Spleen (tissue), 11 donors: Measurements from ENCODE around the gene CCDC89. TPM values are rescaled to one million over a fixed set of nuclear protein-coding genes. Genes with fewer than 3 reads are reported as not detected.

Source experiments
- DNase-seq: peaks from one replicate; pipeline ENCODE4 v3.0.0-alpha.2; 2020
- H3K27ac ChIP-seq, 8 donors: fragments of 200-600 bp; sonication (generic) in 7 of 8; 1 replicate in 4 of 8; 2 replicates in 4 of 8; pipeline versions ENCODE4 v1.5.0 to v1.8.0; 2016 to 2021; ENCODE audit warnings: inconsistent platforms in 4 of 8, mild to moderate bottlenecking in 4 of 8, moderate library complexity in 1 of 8
- H3K27me3 ChIP-seq, 7 donors: fragments of 200-600 bp; sonication (generic) in 6 of 7; replicated peaks in 1 of 7; 1 replicate in 4 of 7; 2 replicates in 3 of 7; pipeline versions ENCODE4 v1.5.0 to v1.8.0; 2016 to 2021; ENCODE audit warnings: inconsistent platforms in 3 of 7, mild to moderate bottlenecking in 1 of 7
- H3K36me3 ChIP-seq, 6 donors: fragments of 200-600 bp; sonication (generic) in 5 of 6; 1 replicate in 4 of 6; 2 replicates in 2 of 6; pipeline versions ENCODE4 v1.5.0 to v1.8.0; 2016 to 2021; ENCODE audit warnings: inconsistent platforms in 2 of 6
- H3K4me1 ChIP-seq, 6 donors: fragments of 200-600 bp; sonication (generic) in 5 of 6; 1 replicate in 3 of 6; 2 replicates in 3 of 6; pipeline versions ENCODE4 v1.5.0 to v1.8.0; 2016 to 2021; ENCODE audit warnings: inconsistent platforms in 3 of 6
- H3K4me3 ChIP-seq, 8 donors: fragments of 200-600 bp; sonication (generic) in 7 of 8; 1 replicate in 4 of 8; 2 replicates in 4 of 8; pipeline versions ENCODE4 v1.5.0 to v1.8.0; 2016 to 2021; ENCODE audit warnings: inconsistent platforms in 4 of 8, mild to moderate bottlenecking in 4 of 8, moderate library complexity in 2 of 8
- H3K9me3 ChIP-seq, 8 donors: fragments of 200-600 bp; sonication (generic) in 7 of 8; 1 replicate in 4 of 8; 2 replicates in 4 of 8; pipeline versions ENCODE4 v1.5.0 to v1.8.0; 2016 to 2021; ENCODE audit warnings: inconsistent platforms in 4 of 8
- CTCF ChIP-seq, 11 experiments: fragments of 200-600 bp in 7 of 11; fragments of 450-650 bp in 4 of 11; sonication (generic) in 4 of 11; IDR thresholded peaks in 8 of 11; conservative IDR thresholded peaks in 3 of 11; 1 replicate in 7 of 11; 2 replicates in 4 of 11; pipeline versions ENCODE4 v1.4.0 to v1.8.0; 2016 to 2021; ENCODE audit warnings: antibody characterized with exemption in 11 of 11, inconsistent platforms in 4 of 11, mild to moderate bottlenecking in 1 of 11
- POLR2A ChIP-seq, 3 donors: fragments of 450-650 bp; IDR thresholded peaks; one replicate each; pipeline ENCODE4 v1.5.1; 2017; ENCODE audit warnings: antibody characterized with exemption in 3 of 3, mild to moderate bottlenecking in 1 of 3
- POLR2AphosphoS5 ChIP-seq, 3 donors: sonication (generic); formaldehyde crosslinking; IDR thresholded peaks; one replicate each; pipeline ENCODE4 v1.5.1; 2017; ENCODE audit warnings: antibody characterized with exemption in 3 of 3
- WGBS, 5 donors: extraction: QIAGEN DNeasy Blood & Tissue Kit in 3 of 5; methylation state at CpG; one replicate each; pipeline versions ENCODE4 v1.1.5 to v1.1.7; 2013 to 2018; 5-methylcytosine and 5-hydroxymethylcytosine counted together
- intact Hi-C: fragments of 100-400 bp; cut with DNase I; formaldehyde crosslinking; loops from one replicate; pipeline ENCODE4 v1.15.0; 2023; ENCODE audit warnings: low total_unique reads
- polyA plus RNA-seq, 3 donors: library from polyadenylated mRNA; stranded (reverse); fragments of 200-250 nt; gene quantifications; one replicate each; pipeline ENCODE4 v1.2.1, GENCODE V29; 2013
- total RNA-seq, 7 donors: library from RNA; depleted of rRNA in 3 of 7; stranded (reverse); fragments of >200 nt in 3 of 7; fragmentation: NEBNext Ultra II Directional in 4 of 7; extraction: Animal tissue kit (Norgen Biotek cat#: 25700) in 4 of 7; gene quantifications; one replicate each; pipeline versions ENCODE4 v1.1.0 to v1.2.1, GENCODE V29; 2016 to 2021
- donor health status: healthy with polysubstance abuse.
- donor health status: DM: no; HTN: no; CAD: no; lungs with moderate emphysema.
- donor health status: DM: no; HTN: no; CAD: no.
- donor health status: Bipolar disorder and iron deficiency.
- donor health status: healthy.
- donor health status: DM: no; HTN: no; CAD: no.
- donor health status: DM: yes; HTN: yes; CAD: no.

Gene CCDC89
- total and polyA plus RNA-seq, 10 donors, result 0.11 to 4.3 (median 0.89) TPM

DNA sequence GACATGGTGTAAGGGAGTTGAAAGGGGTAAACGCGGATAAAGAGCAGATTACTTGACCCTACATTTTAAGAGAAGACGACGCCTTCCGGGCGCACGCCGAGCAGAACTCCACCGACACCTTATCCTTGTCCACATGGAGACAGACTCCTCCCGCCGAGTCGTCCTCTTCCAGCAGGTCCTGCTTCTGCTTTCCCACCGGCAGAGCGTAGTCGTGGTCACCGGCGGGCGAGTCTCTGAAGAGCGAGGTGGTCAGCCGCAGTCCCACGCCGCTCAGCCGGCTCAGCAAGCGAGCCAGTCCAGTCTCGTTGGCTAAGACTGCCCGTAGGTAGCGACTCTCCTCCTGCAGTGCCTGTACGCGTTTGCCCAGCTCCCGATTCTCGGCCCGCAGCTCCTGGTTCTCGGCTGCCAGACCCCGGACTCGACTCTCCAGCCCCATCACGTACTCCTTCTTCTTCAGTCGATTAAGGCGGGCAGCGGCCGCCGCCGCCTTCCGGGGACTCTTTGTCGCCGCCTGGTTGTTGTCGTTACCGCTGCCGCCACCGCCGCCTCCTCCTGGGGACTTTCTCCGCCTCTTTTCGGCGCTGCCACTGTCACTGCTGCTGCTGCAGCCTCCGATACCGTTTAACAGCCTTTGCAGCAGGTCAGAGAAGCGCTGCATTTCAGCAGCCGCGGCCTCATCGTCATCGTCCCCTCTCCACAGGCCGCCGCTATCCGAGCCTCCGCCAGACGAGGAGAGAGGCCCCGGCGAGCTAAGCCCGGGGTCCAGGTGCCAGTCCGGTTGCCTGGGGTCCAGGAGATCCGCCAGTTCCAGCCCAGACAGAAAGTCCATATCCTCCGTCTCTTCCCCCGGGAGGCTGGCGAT lies 22.0 kb downstream of the CCDC89 start:
- DNase-seq, result peak; percentile 97
- H3K4me3 ChIP-seq, result peak overlapping the region; percentile 74 to 94 (median 86)
- peak overlapping the region; percentile 98 to 99 (median 98) for H3K27ac ChIP-seq
- no peaks in the 10 kb centered on the region for H3K9me3 ChIP-seq
- TF ChIP-seq POLR2A (IDR thresholded peaks at IDR 0.05) (peak in 1 of 3 donors; percentile 5), CTCF (IDR thresholded peaks at IDR 0.05 in 8 of 11, conservative IDR thresholded peaks at IDR 0.05 in 3 of 11) (peak in 10 of 11 experiments; percentile 53 to 87 (median 68)), POLR2AphosphoS5 (IDR thresholded peaks at IDR 0.05) (peak; percentile 56 to 79 (median 61))
- peaks cover 0 to 34% (median 7%) of the 10 kb centered on the region in 6 donors for H3K36me3 ChIP-seq
- intact Hi-C loops, result no loop called here
- H3K4me1 ChIP-seq, result peaks cover 36 to 59% (median 53%) of the 10 kb centered on the region in 6 donors
- WGBS, 5 donors, result 0 to 1% (median 0%) methylated on average over 42 to 73 of the region's 73 CpGs
- no peaks in the 10 kb centered on the region for H3K27me3 ChIP-seq

DNA sequence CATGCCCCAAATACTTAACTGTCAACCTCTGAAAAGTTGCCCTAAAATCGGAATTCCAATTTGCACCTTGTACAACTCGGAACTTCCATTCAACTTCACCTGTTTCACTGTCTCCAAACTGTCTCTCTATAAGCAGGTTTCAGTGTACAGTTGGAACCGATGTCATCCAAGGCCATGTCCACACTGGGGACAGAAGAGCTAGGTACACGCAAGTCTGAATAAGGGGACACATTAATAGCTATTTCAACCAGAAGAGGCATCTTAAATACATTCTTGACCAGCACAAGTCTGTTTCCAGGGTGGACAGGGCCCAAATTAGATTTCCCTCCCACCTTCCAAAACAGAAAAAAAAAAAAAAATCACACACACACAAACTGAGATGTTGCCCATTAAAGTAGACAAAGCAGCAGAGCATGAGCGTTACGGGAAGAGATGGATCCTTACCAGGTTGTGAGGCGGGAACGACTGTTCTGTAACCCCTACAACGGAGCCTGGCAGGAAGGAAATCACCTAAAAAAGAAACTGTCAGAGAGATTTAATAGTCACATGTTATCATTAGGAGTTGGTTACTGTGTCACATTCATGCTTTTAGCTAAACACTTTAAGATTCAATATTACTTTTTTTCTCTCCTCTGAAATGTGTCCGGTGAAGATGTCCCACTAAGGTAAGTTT lies 22.8 kb downstream of the CCDC89 start:
- H3K36me3 ChIP-seq, result peaks cover 0 to 41% (median 11%) of the 10 kb centered on the region in 6 donors
- H3K27me3 ChIP-seq, result no peaks in the 10 kb centered on the region
- H3K9me3 ChIP-seq, result no peaks in the 10 kb centered on the region
- intact Hi-C loops, result no loop called here
- H3K4me3 ChIP-seq, result peak overlapping the region; percentile 74 to 94 (median 86)
- peaks cover 40 to 66% (median 59%) of the 10 kb centered on the region in 6 donors for H3K4me1 ChIP-seq
- TF ChIP-seq POLR2A (IDR thresholded peaks at IDR 0.05) (no peak), CTCF (IDR thresholded peaks at IDR 0.05 in 8 of 11, conservative IDR thresholded peaks at IDR 0.05 in 3 of 11) (no peak), POLR2AphosphoS5 (IDR thresholded peaks at IDR 0.05) (no peak)
- DNase-seq, result no peak
- WGBS, 5 donors, result 4 to 10% (median 7%) methylated on average over 10 of the region's 10 CpGs
- peak overlapping the region; percentile 98 to 99 (median 98) for H3K27ac ChIP-seq

DNA sequence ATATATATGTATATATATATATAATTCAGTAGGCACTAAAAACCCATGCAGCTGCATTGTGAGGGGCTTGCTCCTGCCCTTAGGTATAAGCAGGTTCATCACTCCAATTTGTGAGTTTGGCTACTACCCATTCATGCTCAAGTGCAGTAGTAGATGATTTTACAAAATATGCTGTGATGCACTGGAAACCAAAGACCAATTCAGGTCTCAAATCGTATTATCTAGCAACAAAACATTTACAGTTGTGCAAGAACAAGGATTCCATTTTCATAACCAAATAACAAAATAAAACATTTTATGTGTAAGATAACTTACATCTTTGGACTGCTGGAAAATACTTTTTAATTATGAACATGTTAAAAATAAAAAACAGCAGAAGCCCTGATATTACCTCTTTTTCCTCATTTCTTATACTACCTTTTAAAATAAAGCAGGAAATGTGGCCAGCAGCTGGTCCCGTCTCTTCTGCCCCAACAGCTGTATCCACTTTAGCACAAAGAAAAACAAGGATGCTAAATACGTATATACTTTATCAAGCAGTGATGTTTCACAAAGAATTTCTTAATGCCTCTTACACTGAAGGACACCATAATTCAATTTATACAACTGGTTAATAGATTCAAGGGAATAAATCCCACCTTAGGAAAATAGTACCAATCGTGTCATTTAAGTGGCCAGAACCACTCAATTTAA lies 23.9 kb downstream of the CCDC89 start:
- H3K4me3 ChIP-seq, result peak overlapping the region in 7 of 8 donors; percentile 8 to 91 (median 84)
- 14 to 21% (median 15%) methylated on average over 4 of the region's 4 CpGs for WGBS, 5 donors
- H3K4me1 ChIP-seq, result peaks cover 43 to 77% (median 66%) of the 10 kb centered on the region in 6 donors
- H3K36me3 ChIP-seq, result peaks cover 0 to 52% (median 16%) of the 10 kb centered on the region in 6 donors
- no peaks in the 10 kb centered on the region for H3K9me3 ChIP-seq
- TF ChIP-seq CTCF (IDR thresholded peaks at IDR 0.05 in 8 of 11, conservative IDR thresholded peaks at IDR 0.05 in 3 of 11) (no peak), POLR2A (IDR thresholded peaks at IDR 0.05) (no peak), POLR2AphosphoS5 (IDR thresholded peaks at IDR 0.05) (no peak)
- H3K27ac ChIP-seq, result no peak overlapping the region
- no peak for DNase-seq
- H3K27me3 ChIP-seq, result no peaks in the 10 kb centered on the region
- intact Hi-C loops, result no loop called here
